ENCODE results near the gene P2RX6.

DNA sequence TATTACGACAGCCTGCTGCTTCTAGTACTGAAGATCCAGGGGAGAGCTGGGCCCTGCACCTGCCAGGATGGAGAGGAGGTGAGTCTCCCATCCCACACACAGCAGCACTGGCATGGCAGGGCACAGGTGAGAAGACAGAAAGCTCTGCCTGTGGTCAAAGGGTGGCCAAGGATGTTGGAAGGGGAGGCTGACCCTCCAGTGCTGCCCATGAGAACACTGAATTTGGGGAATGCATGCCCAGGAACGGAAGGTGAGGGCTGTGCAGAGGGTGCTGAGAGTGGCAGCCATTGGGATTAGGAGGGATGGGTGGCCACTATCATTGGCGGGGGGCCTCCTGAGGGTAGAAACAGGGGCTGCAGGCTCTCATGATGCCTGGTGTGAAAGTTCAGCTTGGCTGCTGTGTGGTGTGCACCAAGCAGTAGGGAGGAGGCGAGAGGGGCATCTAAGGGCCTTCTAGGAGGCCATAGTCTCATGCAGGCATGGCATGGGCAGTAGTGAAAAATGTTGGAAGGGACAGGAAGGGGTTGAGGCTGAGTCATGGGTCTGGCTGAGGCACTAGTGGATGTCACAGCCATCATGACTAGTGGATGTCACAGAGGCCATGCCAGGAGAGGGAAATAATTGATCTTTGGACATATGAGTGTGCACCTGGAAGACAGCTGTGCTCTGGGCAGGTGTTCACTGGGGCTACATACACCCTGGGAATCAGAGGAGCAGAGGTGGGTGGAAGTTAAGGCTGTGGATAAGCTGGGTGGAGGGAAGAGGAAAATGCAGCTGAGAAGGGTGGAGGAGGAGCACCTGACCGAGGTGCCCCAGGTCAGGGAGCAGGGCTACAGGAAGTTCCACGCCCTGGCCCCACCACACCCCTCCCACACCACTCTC is 28.3 kb downstream of the P2RX6 start:
- TF ChIP-seq POLR2A (IDR thresholded peaks at IDR 0.05; ENCODE audit: low read depth, low read length) (no peak), POLR2AphosphoS5 (IDR thresholded peaks at IDR 0.05; ENCODE audit: low read depth, low read length) (no peak), TAF1 (IDR thresholded peaks at IDR 0.05; ENCODE audit: low read depth, low read length) (no peak), PAX5 (IDR thresholded peaks at IDR 0.05; ENCODE audit: insufficient read depth, low read length, severe bottlenecking) (no peak), POU2F2 (IDR thresholded peaks at IDR 0.05; ENCODE audit: low read depth, low read length) (no peak), SPI1 (IDR thresholded peaks at IDR 0.05; ENCODE audit: low read depth, low read length) (no peak)
